Loucy (cell line): ENCODE results near the gene LAMB4.

ENCODE experiments used
- H2AFZ ChIP-seq: fragments of 200-600 bp; sonication (generic); 2 replicates; pipeline ENCODE4 v1.6.0; 2016; ENCODE audit warnings: antibody characterized with exemption, mild to moderate bottlenecking, low read length, moderate library complexity
- H3F3A ChIP-seq: fragments of 200-600 bp; 2 replicates; pipeline ENCODE4 v1.6.0; 2016; ENCODE audit warnings: antibody characterized with exemption, low read depth, mild to moderate bottlenecking
- H3K27me3 ChIP-seq: fragments of 200-600 bp; sonication (generic); 2 replicates; pipeline ENCODE4 v1.6.1; 2014; ENCODE audit warnings: low read length, mild to moderate bottlenecking; ENCODE audit not compliant: insufficient read depth, poor library complexity, severe bottlenecking
- H3K36me3 ChIP-seq: fragments of 200-600 bp; sonication (generic); 2 replicates; pipeline ENCODE4 v1.6.1; 2016; ENCODE audit warnings: low read length; ENCODE audit not compliant: insufficient read depth
- H3K4me1 ChIP-seq: fragments of 200-600 bp; sonication (generic); 2 replicates; pipeline ENCODE4 v1.5.1; 2014; ENCODE audit warnings: low read length, mild to moderate bottlenecking; ENCODE audit not compliant: insufficient read depth, poor library complexity, severe bottlenecking
- H3K4me2 ChIP-seq: fragments of 200-600 bp; sonication (generic); 2 replicates; pipeline ENCODE4 v1.6.0; 2014; ENCODE audit warnings: antibody characterized with exemption, low read length, low read depth, mild to moderate bottlenecking; ENCODE audit not compliant: poor library complexity, severe bottlenecking
- H3K4me3 ChIP-seq: fragments of 200-600 bp; sonication (generic); 2 replicates; pipeline ENCODE4 v1.5.1; 2014; ENCODE audit warnings: low read length, mild to moderate bottlenecking, mixed read lengths; ENCODE audit not compliant: poor library complexity, severe bottlenecking
- H3K79me2 ChIP-seq: fragments of 200-600 bp; sonication (generic); 2 replicates; pipeline ENCODE4 v1.6.1; 2014; ENCODE audit warnings: low read length; ENCODE audit not compliant: insufficient read depth
- H3K9ac ChIP-seq: fragments of 200-600 bp; sonication (generic); 2 replicates; pipeline ENCODE4 v1.6.0; 2014; ENCODE audit warnings: mild to moderate bottlenecking, low read depth, low read length, moderate library complexity; ENCODE audit not compliant: poor library complexity, severe bottlenecking
- H3K9me2 ChIP-seq: fragments of 200-600 bp; sonication (generic); replicated peaks from 2 replicates; pipeline ENCODE4 v1.6.1; 2016; ENCODE audit warnings: low read depth, low read length, mixed read lengths
- H3K9me3 ChIP-seq: fragments of 200-600 bp; sonication (generic); 2 replicates; pipeline ENCODE4 v1.6.1; 2014; ENCODE audit warnings: mild to moderate bottlenecking, antibody characterized with exemption, low read length, low read depth; ENCODE audit not compliant: insufficient read depth
- H4K20me1 ChIP-seq: fragments of 200-600 bp; sonication (generic); 2 replicates; pipeline ENCODE4 v1.6.0; 2014; ENCODE audit warnings: antibody characterized with exemption, low read length, mild to moderate bottlenecking; ENCODE audit not compliant: insufficient read depth, poor library complexity, severe bottlenecking
- EZH2phosphoT487 ChIP-seq: fragments of 200-600 bp; IDR thresholded peaks from 2 replicates; pipeline ENCODE4 v1.6.1; 2018; ENCODE audit warnings: antibody characterized with exemption, mild to moderate bottlenecking, moderate library complexity, borderline replicate concordance
- TF ChIP-seq, protein P1 (sequence below): fragments of 200-600 bp; sonication (generic); conservative IDR thresholded peaks from 2 replicates; pipeline ENCODE4 v1.5.1; 2014; ENCODE audit warnings: mild to moderate bottlenecking, antibody characterized with exemption, low read length

Gene LAMB4

DNA sequence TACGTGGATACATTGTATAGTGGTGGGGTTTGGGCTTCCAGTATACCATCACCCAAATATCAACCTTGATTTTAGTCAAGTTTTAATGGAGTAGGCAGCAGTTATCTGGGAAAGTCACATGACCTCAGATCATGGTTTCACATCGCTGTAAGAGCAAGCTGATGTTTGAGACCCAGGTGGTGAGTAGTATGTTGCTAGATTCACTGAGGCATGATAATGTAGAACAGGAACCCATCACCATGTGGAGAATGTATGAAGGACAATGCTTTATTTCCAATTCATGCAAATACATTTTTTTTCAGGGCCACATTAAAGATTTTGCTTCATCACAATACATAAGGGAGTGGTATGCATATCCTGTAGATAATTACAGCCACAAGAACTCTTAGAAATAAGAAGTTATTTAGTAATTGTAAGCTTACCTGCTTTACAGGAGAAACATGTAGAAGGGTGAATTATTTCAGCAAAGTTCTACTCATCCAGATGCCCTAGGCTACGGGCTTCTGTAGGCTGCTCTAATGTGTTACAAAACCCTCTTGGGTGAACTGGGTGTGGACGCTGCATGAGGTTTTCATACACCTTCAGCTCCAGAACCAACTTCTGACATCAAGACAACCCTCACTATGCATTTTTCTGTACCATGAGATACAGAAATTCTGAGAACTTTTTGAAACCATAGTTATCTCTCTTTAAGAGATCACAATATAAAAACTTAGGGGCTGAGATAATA is 27.6 kb upstream of the LAMB4 start:
- H3K4me3 ChIP-seq = no peak overlapping the region
- H3F3A ChIP-seq = no peaks in the 10 kb centered on the region
- no peaks in the 10 kb centered on the region for H3K79me2 ChIP-seq
- H3K27me3 ChIP-seq = no peaks in the 10 kb centered on the region
- H4K20me1 ChIP-seq = no peaks in the 10 kb centered on the region
- H3K9me2 ChIP-seq = no peaks in the 10 kb centered on the region
- H3K4me1 ChIP-seq = no peaks in the 10 kb centered on the region
- H3K36me3 ChIP-seq = no peaks in the 10 kb centered on the region
- no peak overlapping the region for H3K4me2 ChIP-seq
- no peak overlapping the region for H3K9ac ChIP-seq
- TF ChIP-seq, protein P1, sequence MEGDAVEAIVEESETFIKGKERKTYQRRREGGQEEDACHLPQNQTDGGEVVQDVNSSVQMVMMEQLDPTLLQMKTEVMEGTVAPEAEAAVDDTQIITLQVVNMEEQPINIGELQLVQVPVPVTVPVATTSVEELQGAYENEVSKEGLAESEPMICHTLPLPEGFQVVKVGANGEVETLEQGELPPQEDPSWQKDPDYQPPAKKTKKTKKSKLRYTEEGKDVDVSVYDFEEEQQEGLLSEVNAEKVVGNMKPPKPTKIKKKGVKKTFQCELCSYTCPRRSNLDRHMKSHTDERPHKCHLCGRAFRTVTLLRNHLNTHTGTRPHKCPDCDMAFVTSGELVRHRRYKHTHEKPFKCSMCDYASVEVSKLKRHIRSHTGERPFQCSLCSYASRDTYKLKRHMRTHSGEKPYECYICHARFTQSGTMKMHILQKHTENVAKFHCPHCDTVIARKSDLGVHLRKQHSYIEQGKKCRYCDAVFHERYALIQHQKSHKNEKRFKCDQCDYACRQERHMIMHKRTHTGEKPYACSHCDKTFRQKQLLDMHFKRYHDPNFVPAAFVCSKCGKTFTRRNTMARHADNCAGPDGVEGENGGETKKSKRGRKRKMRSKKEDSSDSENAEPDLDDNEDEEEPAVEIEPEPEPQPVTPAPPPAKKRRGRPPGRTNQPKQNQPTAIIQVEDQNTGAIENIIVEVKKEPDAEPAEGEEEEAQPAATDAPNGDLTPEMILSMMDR = no peak
- TF ChIP-seq EZH2phosphoT487 = no peak
- H3K9me3 ChIP-seq = no peaks in the 10 kb centered on the region; the same call in 1 of the 2 replicates
- H2AFZ ChIP-seq = no peak overlapping the region

DNA sequence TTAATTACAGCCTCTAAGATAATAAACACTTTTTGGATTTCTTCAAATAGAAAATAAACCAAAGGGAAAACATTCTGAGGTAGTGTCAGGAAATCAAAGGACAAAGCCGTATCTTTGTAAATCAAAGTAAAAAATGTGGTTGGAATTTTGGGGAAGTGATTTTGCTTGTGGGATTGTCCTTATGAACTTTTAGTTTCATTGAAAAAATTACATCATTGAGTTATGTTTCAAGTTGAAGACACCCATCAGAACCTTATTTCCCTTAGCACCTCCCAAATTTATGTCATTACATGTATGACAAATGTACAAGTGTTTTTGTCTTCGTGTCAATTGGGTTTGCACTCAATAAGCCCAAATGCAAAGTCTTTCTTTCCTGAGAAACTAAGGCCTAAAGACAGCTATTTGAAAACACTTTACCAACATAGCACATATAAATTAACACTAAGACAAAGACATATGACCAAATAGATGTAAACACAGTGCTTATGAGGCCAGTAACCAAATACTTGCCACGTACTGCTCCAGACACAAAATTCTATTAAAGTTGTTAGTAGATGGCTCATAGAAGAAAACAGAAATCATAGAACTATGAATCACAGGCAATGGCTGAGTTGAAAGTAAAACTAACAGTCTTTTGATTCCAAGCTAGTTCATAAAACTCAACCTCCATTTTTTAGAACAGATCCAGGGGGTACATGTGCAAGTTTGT is 26.9 kb upstream of the LAMB4 start:
- H3K4me1 ChIP-seq = no peaks in the 10 kb centered on the region
- no peak overlapping the region for H3K4me2 ChIP-seq

DNA sequence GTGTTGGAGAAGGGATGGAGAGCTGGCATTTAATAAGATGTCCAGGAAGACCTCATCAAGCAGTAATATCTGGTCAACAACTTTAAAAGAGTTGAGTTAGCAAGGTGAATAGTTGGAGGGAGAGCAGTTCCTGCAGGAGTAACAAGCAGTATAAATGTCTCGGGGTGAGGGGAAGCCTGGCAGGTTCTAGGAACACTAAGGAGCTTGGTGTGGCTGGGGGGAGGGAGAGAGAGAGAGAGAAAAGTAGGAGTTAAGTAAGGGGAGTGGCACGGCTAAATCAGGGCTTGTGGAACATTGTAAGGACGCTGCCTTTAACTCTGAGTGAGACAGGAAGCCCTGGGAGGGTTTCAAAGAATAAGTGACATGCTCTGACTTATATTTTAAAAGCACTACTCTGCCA is 22.0 kb upstream of the LAMB4 start:
- Histone ChIP-seq H3K27me3 (no peaks in the 10 kb centered on the region), H3K4me1 (no peaks in the 10 kb centered on the region), H3K9ac (no peak overlapping the region), H4K20me1 (no peaks in the 10 kb centered on the region), H3K9me3 (no peaks in the 10 kb centered on the region; the same call in 1 of the 2 replicates), H3K36me3 (no peaks in the 10 kb centered on the region), H3K79me2 (no peaks in the 10 kb centered on the region), H2AFZ (no peak overlapping the region), H3K4me2 (no peak overlapping the region), H3F3A (no peaks in the 10 kb centered on the region), H3K9me2 (no peaks in the 10 kb centered on the region), H3K4me3 (no peak overlapping the region)
- TF ChIP-seq, protein P1 = no peak
- TF ChIP-seq EZH2phosphoT487 = no peak

More for the DNA sequence above, 26.9 kb upstream of the LAMB4 start:
- Histone ChIP-seq H3K36me3 (no peaks in the 10 kb centered on the region), H3K9ac (no peak overlapping the region), H3K9me3 (no peaks in the 10 kb centered on the region; the same call in 1 of the 2 replicates), H3F3A (no peaks in the 10 kb centered on the region), H4K20me1 (no peaks in the 10 kb centered on the region), H3K9me2 (no peaks in the 10 kb centered on the region), H3K27me3 (no peaks in the 10 kb centered on the region), H2AFZ (no peak overlapping the region), H3K79me2 (no peaks in the 10 kb centered on the region), H3K4me3 (no peak overlapping the region)
- TF ChIP-seq, protein P1 = no peak
- no peak for TF ChIP-seq EZH2phosphoT487
